ENCODE data around the gene IL12RB2. TPM values are rescaled to one million over a fixed set of nuclear protein-coding genes. Genes with fewer than 3 reads are reported as not detected.

Gene IL12RB2
- total RNA-seq, 1 experiment from 2014 or later = not detected

- Histone ChIP-seq H3K27me3 (ENCODE audit: insufficient read depth, low read depth) (no peaks in the 10 kb centered on the region), H4K20me1 (ENCODE audit: insufficient read depth) (no peaks in the 10 kb centered on the region), H3K9me2 (ENCODE audit: insufficient read depth) (no peaks in the 10 kb centered on the region), H3K4me1 (replicated peaks; ENCODE audit: insufficient read depth) (no peaks in the 10 kb centered on the region), H3K9me3 (ENCODE audit: insufficient read depth, low read depth) (no peaks in the 10 kb centered on the region), H3K36me3 (ENCODE audit: low read depth) (no peaks in the 10 kb centered on the region), H3K4me2 (no peak overlapping the region), H3K27ac (no peak overlapping the region), H3F3A (ENCODE audit: insufficient read depth, low read depth) (no peaks in the 10 kb centered on the region), H2AFZ (no peak overlapping the region), H3K4me3 (no peak overlapping the region), H3K79me2 (ENCODE audit: low read depth) (no peaks in the 10 kb centered on the region)
- ChIA-PET CTCF (interaction anchor here (0.6 kb wide), 1 partner anchor 226 kb away, joined by 3 read pairs; no protein-coding TSS in a partner anchor), POLR2A (ENCODE audit: unreplicated experiment) (no interaction called here)
- TF ChIP-seq CTCF (conservative IDR thresholded peaks at IDR 0.05) (no peak), EZH2 (IDR thresholded peaks at IDR 0.05; ENCODE audit: low read depth) (no peak)
- BruUV-seq (replicated peaks) = no TSS peak
- intact Hi-C loops (cut with micrococcal nuclease; ENCODE audit: unreplicated experiment) = no loop called here
- no peak for DNase-seq
Observed at GRCh38 chr1:67280696-67281095, 27.0 kb upstream of the IL12RB2 start.

- H3K9me3 ChIP-seq (ENCODE audit: insufficient read depth, low read depth) = no peaks in the 10 kb centered on the region
- H3K4me3 ChIP-seq = no peak overlapping the region
- H3F3A ChIP-seq (ENCODE audit: insufficient read depth, low read depth) = no peaks in the 10 kb centered on the region
- H4K20me1 ChIP-seq (ENCODE audit: insufficient read depth) = no peaks in the 10 kb centered on the region
- DNase-seq = no peak
- no peaks in the 10 kb centered on the region for H3K79me2 ChIP-seq (ENCODE audit: low read depth)
- no peaks in the 10 kb centered on the region for H3K36me3 ChIP-seq (ENCODE audit: low read depth)
- H3K27ac ChIP-seq = no peak overlapping the region
- H3K9me2 ChIP-seq (ENCODE audit: insufficient read depth) = no peaks in the 10 kb centered on the region
- TF ChIP-seq CTCF (conservative IDR thresholded peaks at IDR 0.05) (no peak), EZH2 (IDR thresholded peaks at IDR 0.05; ENCODE audit: low read depth) (no peak)
- H3K4me1 ChIP-seq (replicated peaks; ENCODE audit: insufficient read depth) = no peaks in the 10 kb centered on the region
- ChIA-PET POLR2A (ENCODE audit: unreplicated experiment) (no interaction called here), CTCF (no interaction called here)
- no peak overlapping the region for H3K4me2 ChIP-seq
- no peaks in the 10 kb centered on the region for H3K27me3 ChIP-seq (ENCODE audit: insufficient read depth, low read depth)
- intact Hi-C loops (cut with micrococcal nuclease; ENCODE audit: unreplicated experiment) = no loop called here
- H2AFZ ChIP-seq = no peak overlapping the region
- no TSS peak for BruUV-seq (replicated peaks)
Observed at GRCh38 chr1:67281244-67281643, 26.4 kb upstream of the IL12RB2 start.

GRCh38 chr1:67285780-67286488 lies 21.7 kb upstream of the IL12RB2 start:
- Histone ChIP-seq H4K20me1 (ENCODE audit: insufficient read depth) (no peaks in the 10 kb centered on the region; the same call in 1 of the 2 replicates), H3K79me2 (ENCODE audit: low read depth) (no peaks in the 10 kb centered on the region), H2AFZ (no peak overlapping the region), H3K9me2 (ENCODE audit: insufficient read depth) (no peaks in the 10 kb centered on the region), H3K27ac (no peak overlapping the region), H3K9me3 (ENCODE audit: insufficient read depth, low read depth) (no peaks in the 10 kb centered on the region), H3F3A (ENCODE audit: insufficient read depth, low read depth) (no peaks in the 10 kb centered on the region), H3K4me3 (no peak overlapping the region), H3K36me3 (ENCODE audit: low read depth) (no peaks in the 10 kb centered on the region), H3K4me1 (replicated peaks; ENCODE audit: insufficient read depth) (no peaks in the 10 kb centered on the region), H3K4me2 (no peak overlapping the region), H3K27me3 (ENCODE audit: insufficient read depth, low read depth) (no peaks in the 10 kb centered on the region)
- intact Hi-C loops (cut with micrococcal nuclease; ENCODE audit: unreplicated experiment) = no loop called here
- ChIA-PET CTCF (no interaction called here), POLR2A (ENCODE audit: unreplicated experiment) (interaction anchor here (0.7 kb wide), 1 partner anchor 17 kb away, joined by 3 read pairs; no protein-coding TSS in a partner anchor)
- peak in 1 of 2 experiments; percentile 57 for DNase-seq
- no peak for TF ChIP-seq EZH2 (IDR thresholded peaks at IDR 0.05; ENCODE audit: low read depth)
- no peak for TF ChIP-seq CTCF (conservative IDR thresholded peaks at IDR 0.05)
- BruUV-seq (replicated peaks) = no TSS peak

Data from PC-9 (cell line).